GM21737 (cell line): Measurements from ENCODE around the gene GJD3.
"Not testable (repeated sequence)": the region's sequence is repeated elsewhere in the genome, so short reads cannot be mapped to it uniquely, and the experiment has no call there.

Experiments used
- ATAC-seq: cut with Tn5 transposase; IDR thresholded peaks from one replicate; pipeline ENCODE4 v1.9.1; 2021; ENCODE audit warnings: mild to moderate bottlenecking, moderate library complexity; ENCODE audit not compliant: unreplicated experiment

Gene GJD3, protein sequence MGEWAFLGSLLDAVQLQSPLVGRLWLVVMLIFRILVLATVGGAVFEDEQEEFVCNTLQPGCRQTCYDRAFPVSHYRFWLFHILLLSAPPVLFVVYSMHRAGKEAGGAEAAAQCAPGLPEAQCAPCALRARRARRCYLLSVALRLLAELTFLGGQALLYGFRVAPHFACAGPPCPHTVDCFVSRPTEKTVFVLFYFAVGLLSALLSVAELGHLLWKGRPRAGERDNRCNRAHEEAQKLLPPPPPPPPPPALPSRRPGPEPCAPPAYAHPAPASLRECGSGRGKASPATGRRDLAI

DNA sequence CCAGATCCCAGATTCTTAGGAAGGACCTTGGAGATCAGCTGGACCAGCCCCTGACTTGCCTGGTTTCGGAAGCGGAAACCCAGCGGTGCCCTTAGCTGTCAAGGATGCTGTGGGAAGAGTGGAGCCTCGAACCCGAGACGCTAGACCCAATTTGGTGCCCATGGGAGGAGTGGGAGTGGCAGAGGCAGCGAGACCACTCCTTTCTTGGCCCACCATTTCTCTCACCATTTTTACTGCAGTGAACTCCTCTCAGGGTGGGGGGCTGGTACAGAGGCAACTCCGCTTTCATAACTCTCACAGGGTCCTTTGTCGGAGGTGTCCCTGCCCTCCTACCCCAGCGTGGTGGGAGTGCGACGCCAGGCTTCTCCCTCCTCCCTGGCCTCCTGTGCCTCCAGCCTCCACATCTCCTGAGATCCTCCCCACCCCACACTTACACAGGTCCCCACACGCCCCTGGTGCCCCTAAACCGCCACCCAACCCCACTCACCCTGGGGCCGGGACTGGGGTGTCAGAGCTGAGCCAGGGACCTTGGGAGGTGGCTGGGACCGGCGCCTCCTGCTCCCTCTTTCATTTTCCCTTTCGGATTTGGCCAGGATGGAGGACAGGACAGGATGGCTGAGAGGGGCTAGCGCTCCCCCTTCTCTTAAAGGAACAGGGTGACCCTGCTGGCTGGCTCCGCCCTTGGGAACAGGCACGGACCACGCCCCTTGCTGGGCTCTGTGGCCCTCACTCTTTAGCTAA is at the start of gene GJD3:
Gene GJD3, minus strand, starts transcription at position 617 of the 741 bp plus-strand sequence. CDS start 922 bp downstream, outside the sequence.
- ATAC-seq = no peak

GRCh38 chr17:40414312-40414711 is 49.8 kb upstream of the GJD3 start:
- ATAC-seq = not testable (repeated sequence)

DNA sequence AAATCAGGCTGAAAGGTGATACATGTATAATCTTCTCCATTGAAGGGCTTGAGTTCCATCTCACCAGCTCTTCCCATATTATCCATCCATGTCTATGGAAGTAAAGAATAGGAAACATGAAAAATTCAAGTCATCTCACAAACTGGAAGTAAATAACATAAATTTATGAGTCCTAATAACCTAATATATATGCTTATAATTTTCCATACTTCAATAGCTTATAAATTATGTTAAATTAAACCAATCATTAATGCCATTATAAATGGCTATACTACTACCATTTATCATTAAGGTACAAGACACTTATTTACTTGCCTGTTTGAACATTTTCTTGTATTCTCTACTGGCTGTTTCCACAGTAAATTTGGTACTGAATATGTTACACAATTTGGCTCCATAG is 48.3 kb upstream of the GJD3 start:
- no peak for ATAC-seq

DNA sequence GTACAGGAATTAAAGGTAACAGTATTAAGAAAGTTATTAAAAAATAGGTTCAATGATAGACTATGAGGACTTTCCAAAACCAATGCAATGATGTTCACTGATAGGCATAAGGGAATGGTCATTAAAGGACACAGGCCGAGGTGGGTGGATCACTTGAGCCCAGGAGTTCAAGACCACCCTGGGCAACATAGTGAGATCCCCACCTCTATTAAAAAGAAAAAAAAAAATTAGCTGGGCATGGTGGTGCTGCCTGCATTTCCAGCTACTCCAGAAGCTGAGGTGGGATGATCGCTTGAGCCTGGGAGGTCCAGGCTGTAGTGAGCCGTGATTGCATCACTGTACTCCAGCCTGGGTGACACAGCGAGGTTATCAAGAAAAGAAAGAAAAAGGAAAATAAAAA is 47.3 kb upstream of the GJD3 start:
- ATAC-seq = no peak

DNA sequence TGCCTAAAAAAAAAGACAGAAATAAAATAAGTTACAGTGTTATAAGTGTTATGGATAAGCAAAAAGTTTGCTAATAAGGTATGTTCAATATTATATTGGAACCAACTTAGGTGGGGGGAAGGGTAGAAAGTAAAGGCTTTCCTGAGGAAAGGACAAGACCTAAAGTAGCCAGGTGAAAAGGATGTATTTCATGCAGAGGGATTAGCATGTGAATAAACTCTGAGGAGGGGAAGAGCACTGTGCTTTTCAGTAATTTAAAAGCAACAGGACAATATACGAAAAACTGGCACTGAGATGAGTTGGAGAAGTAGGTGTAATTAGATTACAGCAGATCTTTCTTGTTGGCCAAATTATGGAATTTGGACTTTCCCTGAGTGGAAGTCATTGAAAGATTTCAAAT is 45.5 kb upstream of the GJD3 start:
- ATAC-seq = no peak

DNA sequence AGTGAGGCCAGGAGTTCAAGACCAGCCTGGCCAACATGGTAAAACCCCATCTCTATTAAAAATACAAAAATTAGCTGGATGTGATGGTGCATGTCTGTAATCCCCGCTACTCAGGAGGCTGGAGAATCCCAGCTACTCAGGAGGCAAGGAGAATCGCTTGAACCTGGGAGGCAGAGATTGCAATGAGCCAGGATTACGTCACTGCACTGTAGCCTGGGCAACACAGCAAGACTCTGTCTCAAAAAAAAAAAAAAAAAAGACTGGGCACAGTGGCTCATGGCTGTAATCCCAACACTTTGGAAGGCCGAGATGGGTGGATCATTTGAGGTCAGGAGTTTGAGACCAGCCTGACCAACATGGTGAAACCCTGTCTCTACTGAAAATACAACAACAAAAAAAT is 45.0 kb upstream of the GJD3 start:
- not testable (repeated sequence) for ATAC-seq

GRCh38 chr17:40407460-40407859 is 42.9 kb upstream of the GJD3 start:
- ATAC-seq = no peak

DNA sequence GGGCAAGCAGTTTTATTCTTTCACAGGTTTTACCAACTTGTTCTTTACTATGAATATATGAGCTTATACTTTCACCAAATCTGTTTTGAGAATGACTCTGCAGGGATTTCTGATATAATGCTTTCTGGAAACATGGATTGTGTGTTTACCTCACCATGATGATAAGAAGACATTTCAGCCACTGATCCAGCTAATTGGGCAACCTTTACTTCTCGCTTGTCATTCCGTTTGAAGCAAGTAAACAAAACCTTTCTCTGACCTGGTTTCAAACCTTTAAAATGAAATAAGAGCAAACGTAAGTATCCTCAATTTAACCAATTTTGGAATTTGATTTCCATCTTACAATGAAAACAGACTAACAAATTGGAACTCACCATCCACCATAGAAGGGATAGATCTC is 39.5 kb upstream of the GJD3 start:
- ATAC-seq = no peak

DNA sequence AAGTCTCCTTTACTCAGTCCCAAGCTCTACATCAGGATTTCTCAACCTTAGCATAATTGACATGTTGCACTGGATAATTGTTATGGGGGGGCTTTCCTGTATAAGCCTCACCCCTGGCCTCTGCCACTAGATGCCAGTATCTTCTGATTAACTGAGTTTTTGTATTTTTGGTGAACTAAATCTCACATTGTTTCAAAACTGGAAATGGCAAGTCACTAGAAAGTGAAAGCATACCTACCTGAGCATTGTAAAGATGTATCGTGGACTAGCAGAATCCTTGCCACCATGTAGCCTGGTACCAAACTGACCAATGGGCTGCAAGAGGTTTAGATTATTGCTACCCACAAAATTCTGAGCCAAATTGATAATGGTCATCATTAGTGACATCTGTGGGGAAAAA is 38.1 kb upstream of the GJD3 start:
- ATAC-seq = no peak

DNA sequence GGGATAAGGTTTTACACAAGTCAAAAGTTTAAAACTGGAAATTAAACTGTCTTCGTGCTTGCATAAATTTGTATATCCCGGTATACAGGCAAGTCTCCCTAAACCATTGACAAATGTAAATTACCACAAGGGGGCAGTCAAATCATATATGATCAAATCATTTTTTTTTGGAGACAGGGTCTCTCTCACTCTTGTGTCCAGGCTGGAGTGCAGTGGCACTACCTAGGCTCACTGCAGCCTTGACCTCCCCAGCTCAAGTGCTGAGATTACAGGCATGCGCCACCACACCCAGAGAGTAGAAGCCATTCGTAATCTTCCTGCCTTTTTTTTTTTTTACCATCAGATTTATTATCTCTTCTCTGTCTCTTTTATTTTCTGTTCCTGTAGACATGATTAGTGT is 34.6 kb upstream of the GJD3 start:
- no peak for ATAC-seq

- ATAC-seq = not testable (repeated sequence)
Measured at GRCh38 chr17:40386555-40386954, 22.0 kb upstream of the GJD3 start.

DNA sequence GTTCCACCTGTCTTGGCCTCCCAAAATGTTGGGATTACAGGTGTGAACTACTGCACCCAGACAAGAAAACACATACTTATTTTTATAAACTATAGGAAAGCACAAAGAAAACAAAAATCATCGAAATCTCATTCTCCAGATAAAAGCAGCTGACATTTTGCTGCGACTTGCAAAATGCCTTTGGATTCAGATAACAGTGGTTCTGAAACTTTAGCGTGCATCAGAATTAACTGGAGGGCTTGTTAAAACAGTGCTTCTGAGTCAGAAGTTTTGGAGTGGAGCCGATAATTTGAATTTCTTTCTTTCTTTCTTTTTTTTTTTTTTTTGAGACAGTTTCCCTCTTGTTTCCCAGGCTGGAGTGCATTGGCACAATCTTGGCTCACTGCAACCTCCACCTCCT is 17.7 kb upstream of the GJD3 start:
- ATAC-seq = no peak

GRCh38 chr17:40378966-40379365 is 14.4 kb upstream of the GJD3 start:
- ATAC-seq = no peak

DNA sequence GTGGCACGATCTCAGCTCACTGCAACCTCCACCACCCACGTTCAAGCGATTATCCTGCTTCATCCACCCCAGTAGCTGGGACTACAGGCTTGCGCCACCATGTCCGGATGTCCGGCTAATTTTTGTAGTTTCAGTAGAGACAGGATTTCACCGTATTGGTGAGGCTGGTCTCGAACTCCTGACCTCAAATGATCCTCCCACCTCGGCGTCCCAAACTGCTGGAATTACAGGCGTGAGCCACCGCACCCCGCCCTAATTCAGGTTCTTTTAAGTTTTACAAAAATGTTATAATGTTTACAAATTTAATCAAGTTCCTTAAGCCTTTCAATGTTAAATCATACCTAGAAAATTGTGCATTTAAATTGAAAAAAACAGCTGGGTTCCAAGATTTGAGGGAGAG is 13.3 kb upstream of the GJD3 start:
- no peak for ATAC-seq

- ATAC-seq = not testable (repeated sequence)
Measured at GRCh38 chr17:40376541-40376940, 12.0 kb upstream of the GJD3 start.

GRCh38 chr17:40375786-40376185 is 11.2 kb upstream of the GJD3 start:
- ATAC-seq = not testable (repeated sequence)

DNA sequence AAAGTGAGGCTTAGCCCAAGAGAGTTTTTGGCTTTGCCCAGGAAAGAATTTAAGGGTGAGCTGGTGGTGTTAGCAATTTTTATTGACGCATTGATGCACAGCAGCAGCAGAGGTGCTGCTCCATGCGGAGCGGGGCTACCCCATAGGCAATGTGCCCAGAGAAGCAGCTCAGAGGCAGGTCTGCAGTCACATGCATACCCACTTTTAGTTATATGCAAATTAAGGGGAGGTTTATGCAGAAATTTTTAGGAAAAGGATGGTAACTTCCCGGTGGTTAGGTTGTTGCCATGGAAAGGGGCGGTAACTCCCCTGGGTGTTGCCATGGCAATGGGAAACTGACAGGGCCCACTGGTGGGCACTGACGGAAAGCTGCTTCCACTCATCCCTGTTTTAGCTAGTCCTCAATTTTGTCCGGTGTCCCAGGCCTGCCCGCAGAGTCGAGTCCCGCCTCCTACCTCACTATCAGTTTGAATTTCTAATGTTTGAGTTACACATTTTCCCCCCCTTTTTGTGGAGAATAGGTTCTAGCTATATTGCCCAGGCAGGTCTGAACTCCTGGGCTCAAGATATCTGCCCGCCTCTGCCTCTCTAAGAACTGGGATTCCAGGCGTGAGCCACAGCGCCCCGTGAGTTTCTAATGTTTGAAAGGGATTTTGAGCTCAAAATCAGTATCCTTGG is 10.4 kb upstream of the GJD3 start:
- no peak for ATAC-seq

GRCh38 chr17:40373999-40374398 is 9.5 kb upstream of the GJD3 start:
- ATAC-seq = no peak

DNA sequence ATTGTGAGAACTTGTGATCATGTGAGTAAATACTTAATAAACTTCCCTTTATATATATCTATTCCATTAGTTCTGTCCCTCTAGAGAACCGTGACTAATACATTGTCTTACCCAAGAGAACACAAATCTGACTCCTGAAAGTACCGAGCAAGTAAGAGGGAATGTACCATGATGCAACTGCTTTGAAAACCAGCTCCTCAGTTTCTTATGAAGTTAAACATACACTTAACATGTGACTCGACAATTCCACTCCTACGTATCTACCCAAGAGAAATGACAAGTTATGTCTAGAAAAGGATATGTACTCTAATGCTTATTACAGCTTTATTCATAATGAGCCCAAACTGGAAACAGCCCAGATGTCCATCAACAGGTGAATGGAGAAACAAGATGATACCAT is 8.8 kb upstream of the GJD3 start:
- no peak for ATAC-seq

DNA sequence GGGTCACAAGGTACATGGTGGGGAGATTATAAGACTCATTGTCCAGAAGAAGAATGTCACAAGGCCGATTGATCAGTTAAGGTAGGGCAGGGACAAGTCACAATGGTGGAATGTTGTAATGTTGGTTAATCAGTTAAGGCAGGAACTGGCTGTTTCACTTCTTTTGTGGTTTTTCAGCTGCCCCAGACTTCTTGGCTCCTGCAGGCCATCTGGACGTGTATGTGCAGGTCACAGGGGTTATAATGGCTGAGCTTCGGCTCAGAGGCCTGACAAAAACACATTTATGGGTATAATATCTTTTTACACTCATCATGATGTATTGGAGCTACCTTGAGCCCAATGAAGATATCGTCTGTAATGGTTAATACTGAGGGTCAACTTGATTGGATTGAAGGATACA is 8.1 kb upstream of the GJD3 start:
- ATAC-seq = not testable (repeated sequence)

DNA sequence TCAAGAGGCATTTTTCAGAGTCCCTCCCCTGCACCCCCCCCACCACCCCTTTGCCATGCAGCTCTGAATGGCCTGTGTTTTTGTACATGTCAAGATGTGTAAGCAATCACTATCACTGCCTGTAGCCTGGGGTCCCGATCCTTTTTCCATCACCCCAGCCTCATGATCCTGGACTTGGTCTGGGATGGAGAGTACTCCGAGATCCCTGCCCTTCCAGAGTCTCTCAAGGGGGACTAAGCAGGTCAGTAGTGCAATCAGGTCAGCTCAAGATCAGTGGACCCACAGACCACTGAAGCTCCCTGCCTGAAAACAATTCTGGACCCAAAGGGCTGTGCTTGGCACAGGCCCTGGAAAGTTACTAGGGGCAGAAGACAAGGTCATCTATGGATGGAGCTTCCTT is 7.5 kb upstream of the GJD3 start:
- no peak for ATAC-seq
